ENCODE data around the gene KCNA3. TPM values are rescaled to one million over a fixed set of nuclear protein-coding genes. Genes with fewer than 3 reads are reported as not detected.

KCNA3 gene
- total RNA-seq, 4 donors from 2014 or later: 0.18 to 0.20 TPM; not detected in 2

DNA sequence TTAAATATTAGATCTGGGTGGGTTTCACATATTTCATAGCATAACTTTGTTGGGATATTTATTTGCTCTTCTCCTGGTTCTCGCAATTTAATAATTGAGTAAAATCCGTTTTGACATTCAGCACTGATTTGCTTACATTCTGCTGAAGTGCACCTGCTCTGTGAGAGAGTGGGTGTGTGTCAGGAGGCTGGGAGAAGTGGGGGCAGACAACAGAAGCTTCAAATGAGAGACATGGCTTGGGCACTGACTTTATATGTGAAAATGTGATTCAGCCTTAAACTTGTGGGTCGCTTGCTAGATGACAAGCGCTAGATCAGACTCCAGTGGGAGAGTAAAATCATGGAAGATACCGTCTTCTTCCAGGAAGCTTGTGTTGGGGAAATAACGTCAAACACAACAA is 36.2 kb downstream of the KCNA3 start:
- intact Hi-C loops (cut with DNase I; ENCODE audit: low total_unique reads): no loop called here

DNA sequence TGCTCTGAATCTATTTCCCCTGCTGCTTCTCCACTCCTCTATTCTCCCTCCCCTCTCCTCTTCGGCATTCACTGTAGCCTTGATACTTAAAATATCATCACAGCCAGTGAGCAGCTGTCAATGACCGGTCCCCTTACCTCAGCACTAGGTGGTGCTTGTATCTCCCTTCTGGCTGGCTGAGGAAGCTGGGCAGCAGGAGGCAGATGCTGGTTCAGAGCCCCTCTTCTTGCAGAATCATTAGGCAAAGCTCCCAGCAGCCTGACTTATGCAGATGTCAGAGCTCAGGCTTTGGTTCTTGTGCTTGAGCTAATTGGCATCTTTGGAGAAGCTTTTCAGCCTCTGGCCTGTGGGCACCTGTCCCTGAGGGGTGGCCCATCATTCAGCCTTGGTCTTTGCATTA is 36.7 kb downstream of the KCNA3 start:
- no peaks in the 10 kb centered on the region for H3K9me3 ChIP-seq
- intact Hi-C loops (cut with DNase I; ENCODE audit: low total_unique reads): no loop called here
- peaks cover 0 to 6% of the 10 kb centered on the region in 2 donors for H3K4me1 ChIP-seq
- no peaks in the 10 kb centered on the region for H3K36me3 ChIP-seq
- in situ Hi-C loops (cut with MboI; ENCODE audit: low sequenced_read_pairs in 4 of 4): loop anchor here in 1 of 4 donors (10.0 kb wide), 1 partner anchor 127 kb away; no protein-coding TSS in a partner anchor
- DNase-seq (no peak), ATAC-seq (no peak)
- no peak overlapping the region for H3K27ac ChIP-seq
- H3K27me3 ChIP-seq: no peaks in the 10 kb centered on the region
- H3K4me3 ChIP-seq: no peak overlapping the region
- no peak for TF ChIP-seq POLR2A (IDR thresholded peaks at IDR 0.05)

More for the DNA sequence above, 36.2 kb downstream of the KCNA3 start:
- Histone ChIP-seq H3K4me1 (peaks cover 0 to 6% of the 10 kb centered on the region in 2 donors), H3K36me3 (no peaks in the 10 kb centered on the region), H3K27me3 (no peaks in the 10 kb centered on the region), H3K27ac (no peak overlapping the region), H3K4me3 (no peak overlapping the region), H3K9me3 (no peaks in the 10 kb centered on the region)
- TF ChIP-seq CTCF (IDR thresholded peaks at IDR 0.05 in 4 of 5, conservative IDR thresholded peaks at IDR 0.05 in 1 of 5) (no peak), POLR2A (IDR thresholded peaks at IDR 0.05) (no peak)
- in situ Hi-C loops (cut with MboI; ENCODE audit: low sequenced_read_pairs in 4 of 4): loop anchor here in 1 of 4 donors (10.0 kb wide), 1 partner anchor 126 kb away; no protein-coding TSS in a partner anchor
- no peak for DNase-seq
- no peak for ATAC-seq

DNA sequence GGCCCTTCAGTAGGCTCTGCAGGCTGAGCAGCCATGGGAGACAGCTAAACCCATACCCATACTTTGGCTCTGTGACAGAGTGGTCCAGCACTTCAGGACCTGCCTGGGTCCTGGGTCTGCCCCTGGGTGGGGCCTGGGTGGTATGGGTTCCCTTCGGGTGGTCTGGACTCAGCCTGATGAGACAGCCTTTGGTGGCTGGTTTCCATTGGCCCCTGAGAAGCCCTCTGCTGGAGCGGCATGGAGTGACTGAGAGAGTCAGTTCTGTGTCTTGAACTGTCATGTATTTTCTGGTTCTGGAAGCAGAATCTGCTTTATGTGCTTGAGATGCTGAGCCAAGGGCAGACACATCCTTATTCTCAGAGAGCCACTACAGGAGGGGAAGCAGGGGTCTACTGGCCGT is 37.3 kb downstream of the KCNA3 start:
- intact Hi-C loops (cut with DNase I; ENCODE audit: low total_unique reads): no loop called here

GRCh38 chr1:110636149-110636935 is 38.4 kb downstream of the KCNA3 start:
- Histone ChIP-seq H3K27me3 (no peaks in the 10 kb centered on the region), H3K27ac (no peak overlapping the region), H3K4me3 (no peak overlapping the region), H3K4me1 (peaks cover 0 to 6% of the 10 kb centered on the region in 2 donors), H3K36me3 (no peaks in the 10 kb centered on the region), H3K9me3 (no peaks in the 10 kb centered on the region)
- TF ChIP-seq POLR2A (IDR thresholded peaks at IDR 0.05) (no peak), CTCF (IDR thresholded peaks at IDR 0.05 in 4 of 5, conservative IDR thresholded peaks at IDR 0.05 in 1 of 5) (no peak)
- in situ Hi-C loops (cut with MboI; ENCODE audit: low sequenced_read_pairs in 4 of 4) (loop anchor here in 1 of 4 donors (10.0 kb wide), 1 partner anchor 128 kb away; no protein-coding TSS in a partner anchor), intact Hi-C loops (cut with DNase I; ENCODE audit: low total_unique reads) (no loop called here)
- no peak for DNase-seq
- no peak for ATAC-seq

More for the DNA sequence above, 37.3 kb downstream of the KCNA3 start:
- no peaks in the 10 kb centered on the region for H3K9me3 ChIP-seq
- in situ Hi-C loops (cut with MboI; ENCODE audit: low sequenced_read_pairs in 4 of 4): loop anchor here in 1 of 4 donors (10.0 kb wide), 1 partner anchor 127 kb away; no protein-coding TSS in a partner anchor
- H3K27me3 ChIP-seq: no peaks in the 10 kb centered on the region
- peaks cover 0 to 6% of the 10 kb centered on the region in 2 donors for H3K4me1 ChIP-seq
- no peak overlapping the region for H3K4me3 ChIP-seq
- DNase-seq: no peak
- no peak overlapping the region for H3K27ac ChIP-seq
- no peak for TF ChIP-seq POLR2A (IDR thresholded peaks at IDR 0.05)
- no peak for TF ChIP-seq CTCF (IDR thresholded peaks at IDR 0.05 in 4 of 5, conservative IDR thresholded peaks at IDR 0.05 in 1 of 5)
- H3K36me3 ChIP-seq: no peaks in the 10 kb centered on the region
- ATAC-seq: no peak

- Histone ChIP-seq H3K4me3 (no peak overlapping the region), H3K4me1 (peaks cover 0 to 6% of the 10 kb centered on the region in 2 donors), H3K27ac (no peak overlapping the region), H3K9me3 (no peaks in the 10 kb centered on the region), H3K36me3 (no peaks in the 10 kb centered on the region), H3K27me3 (no peaks in the 10 kb centered on the region)
- in situ Hi-C loops (cut with MboI; ENCODE audit: low sequenced_read_pairs in 4 of 4) (loop anchor here in 1 of 4 donors (10.0 kb wide), 1 partner anchor 129 kb away; no protein-coding TSS in a partner anchor), intact Hi-C loops (cut with DNase I; ENCODE audit: low total_unique reads) (no loop called here)
- ATAC-seq (no peak), DNase-seq (no peak)
- TF ChIP-seq POLR2A (IDR thresholded peaks at IDR 0.05): no peak
- TF ChIP-seq CTCF (IDR thresholded peaks at IDR 0.05 in 4 of 5, conservative IDR thresholded peaks at IDR 0.05 in 1 of 5): no peak
These were observed 39.3 kb downstream of the KCNA3 start for GRCh38 chr1:110635434-110635833.
